ENCODE measurements around the gene AQP1.

GRCh38 chr7:30916767-30917166 lies 5.1 kb downstream of the AQP1 start:
- TF ChIP-seq CTCF (IDR thresholded peaks at IDR 0.05) (no peak), POLR2A (IDR thresholded peaks at IDR 0.05) (no peak)
